Transverse colon (tissue), 3 donors: ENCODE results near the gene MYO15B.

Experiments used
- EP300 ChIP-seq: sonication (generic); formaldehyde crosslinking; IDR thresholded peaks from one replicate; pipeline ENCODE4 v1.6.1; 2017; ENCODE audit warnings: antibody characterized with exemption, low read depth
- TF ChIP-seq, protein P1 (sequence below), 5 experiments: fragments of 200-600 bp in 3 of 5; fragments of 450-650 bp in 2 of 5; sonication (generic) in 3 of 5; IDR thresholded peaks; 1 replicate in 2 of 5; 2 replicates in 3 of 5; pipeline ENCODE4 v1.5.1; 2016 to 2017; ENCODE audit warnings: antibody characterized with exemption in 5 of 5, inconsistent platforms in 3 of 5, mild to moderate bottlenecking in 2 of 5, moderate library complexity in 1 of 5

GRCh38 chr17:75628425-75628824, 40.8 kb downstream of the MYO15B start:
- TF ChIP-seq, protein P1, sequence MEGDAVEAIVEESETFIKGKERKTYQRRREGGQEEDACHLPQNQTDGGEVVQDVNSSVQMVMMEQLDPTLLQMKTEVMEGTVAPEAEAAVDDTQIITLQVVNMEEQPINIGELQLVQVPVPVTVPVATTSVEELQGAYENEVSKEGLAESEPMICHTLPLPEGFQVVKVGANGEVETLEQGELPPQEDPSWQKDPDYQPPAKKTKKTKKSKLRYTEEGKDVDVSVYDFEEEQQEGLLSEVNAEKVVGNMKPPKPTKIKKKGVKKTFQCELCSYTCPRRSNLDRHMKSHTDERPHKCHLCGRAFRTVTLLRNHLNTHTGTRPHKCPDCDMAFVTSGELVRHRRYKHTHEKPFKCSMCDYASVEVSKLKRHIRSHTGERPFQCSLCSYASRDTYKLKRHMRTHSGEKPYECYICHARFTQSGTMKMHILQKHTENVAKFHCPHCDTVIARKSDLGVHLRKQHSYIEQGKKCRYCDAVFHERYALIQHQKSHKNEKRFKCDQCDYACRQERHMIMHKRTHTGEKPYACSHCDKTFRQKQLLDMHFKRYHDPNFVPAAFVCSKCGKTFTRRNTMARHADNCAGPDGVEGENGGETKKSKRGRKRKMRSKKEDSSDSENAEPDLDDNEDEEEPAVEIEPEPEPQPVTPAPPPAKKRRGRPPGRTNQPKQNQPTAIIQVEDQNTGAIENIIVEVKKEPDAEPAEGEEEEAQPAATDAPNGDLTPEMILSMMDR (IDR thresholded peaks at IDR 0.05) = no peak
- TF ChIP-seq EP300 = no peak
